HepG2 (cell line): ENCODE data around the gene SUPT4H1. TPM values are rescaled to one million over a fixed set of nuclear protein-coding genes. Genes with fewer than 3 reads are reported as not detected.

Experiments used
- ATAC-seq: fragments of 200-7000 bp; cut with Tn5 transposase; 3 replicates; pipeline ENCODE4 v1.9.1; 2020; ENCODE audit warnings: mild to moderate bottlenecking, moderate library complexity
- BruUV-seq: library from RNA; stranded (reverse); fragments of 400-500 nt; replicated peaks from 2 replicates; lab custom pipeline; 2021; lab: Mats Ljungman, UMichigan
- CTCF ChIA-PET: fragments of 300-600 bp; formaldehyde crosslinking; extraction: SDS; loops from one replicate; lab custom pipeline; 2021; ENCODE audit warnings: low total read pairs, inconsistent platforms, low intra/inter-chr PET ratio; lab: Yijun Ruan, JAX
- POLR2A ChIA-PET: fragments of 350-600 bp; sonication (Branson Sonifier 250); formaldehyde crosslinking; loops from one replicate; lab custom pipeline; 2020; ENCODE audit warnings: antibody characterized with exemption, inconsistent platforms; lab: Yijun Ruan, JAX
- DNase-seq: peaks from one replicate; pipeline ENCODE4 v3.0.0-alpha.2; 2015; ENCODE audit warnings: low spot score
- FAIRE-seq: peaks from 3 replicates; lab custom pipeline; 2011; peaks lifted over from hg19 to GRCh38; lab: Jason Lieb, UNC
- H2AFZ ChIP-seq: one replicate; pipeline ENCODE4 v1.6.1; 2011; ENCODE audit warnings: low read length, inconsistent platforms
- H3K27ac ChIP-seq: fragments of 300-600 bp; 3 replicates; pipeline ENCODE4 v1.8.0; 2011; ENCODE audit warnings: mixed run types, mild to moderate bottlenecking, mixed read lengths, low read length, inconsistent platforms; ENCODE audit not compliant: insufficient read depth; ENCODE audit errors: extremely low read length
- H3K27me3 ChIP-seq, 2 experiments: fragments of 200-600 bp in 1 of 2; 2 replicates in 1 of 2; 3 replicates in 1 of 2; pipeline versions ENCODE4 v1.6.0 to v1.8.0; 2011; ENCODE audit warnings: low read length in 2 of 2, mild to moderate bottlenecking in 2 of 2, moderate library complexity in 2 of 2, inconsistent platforms in 1 of 2; ENCODE audit not compliant: insufficient read depth in 2 of 2, control insufficient read depth in 1 of 2
- H3K36me3 ChIP-seq, 2 experiments: fragments of 200-600 bp in 1 of 2; replicated peaks in 1 of 2; 2 replicates in 1 of 2; 3 replicates in 1 of 2; pipeline versions ENCODE4 v1.5.1 to v1.8.0; 2011; ENCODE audit warnings: low read length in 2 of 2, inconsistent platforms in 1 of 2; ENCODE audit not compliant: insufficient read depth in 2 of 2, control insufficient read depth in 1 of 2
- H3K4me1 ChIP-seq: 2 replicates; pipeline ENCODE4 v1.5.1; 2012; ENCODE audit warnings: low read length, inconsistent platforms; ENCODE audit not compliant: insufficient read depth
- H3K4me2 ChIP-seq: 2 replicates; pipeline ENCODE4 v1.6.0; 2011; ENCODE audit warnings: low read depth, low read length, inconsistent platforms
- H3K4me3 ChIP-seq, 3 experiments: fragments of 200-600 bp in 1 of 3; sonication (generic), shearing (Covaris generic) in 1 of 3; replicated peaks in 1 of 3; 2 replicates each; pipeline ENCODE4 v1.5.1; 2011 to 2016; ENCODE audit warnings: low read length in 3 of 3, inconsistent platforms in 2 of 3, low read depth in 2 of 3, mild to moderate bottlenecking in 2 of 3, control low read depth in 1 of 3, mixed read lengths in 1 of 3; ENCODE audit not compliant: insufficient read depth in 1 of 3
- H3K79me2 ChIP-seq: one replicate; pipeline ENCODE4 v1.6.1; 2011; ENCODE audit warnings: low read length, inconsistent platforms; ENCODE audit not compliant: insufficient read depth
- H3K9ac ChIP-seq: 2 replicates; pipeline ENCODE4 v1.6.0; 2011; ENCODE audit warnings: mild to moderate bottlenecking, low read depth, low read length, inconsistent platforms; ENCODE audit not compliant: insufficient read depth
- H3K9me3 ChIP-seq: 2 replicates; pipeline ENCODE4 v1.5.1; 2012; ENCODE audit warnings: mild to moderate bottlenecking, low read length
- H4K20me1 ChIP-seq: 2 replicates; pipeline ENCODE4 v1.6.0; 2011; ENCODE audit warnings: inconsistent platforms, mild to moderate bottlenecking, low read length, moderate library complexity; ENCODE audit not compliant: insufficient read depth
- CHD4 ChIP-seq: fragments of 200-600 bp; sonication (generic); IDR thresholded peaks from 2 replicates; pipeline ENCODE4 v1.7.0; 2017; ENCODE audit warnings: mild to moderate bottlenecking, low read length, borderline replicate concordance
- EEA1 ChIP-seq: sonication (generic); formaldehyde crosslinking; IDR thresholded peaks from 2 replicates; pipeline ENCODE4 v1.5.1; 2020; ENCODE audit warnings: mild to moderate bottlenecking, missing genetic modification reagents, borderline replicate concordance
- MBD4 ChIP-seq: IDR thresholded peaks from 2 replicates; pipeline ENCODE4 v1.6.1; 2012; ENCODE audit warnings: low read length, inconsistent platforms, borderline replicate concordance
- NFKB2 ChIP-seq: sonication (generic); formaldehyde crosslinking; IDR thresholded peaks from 2 replicates; pipeline ENCODE4 v1.4.0; 2020; ENCODE audit warnings: missing genetic modification reagents, borderline replicate concordance
- WGBS: methylation state at CpG from one replicate; pipeline ENCODE4 v1.1.6; 2017; ENCODE audit warnings: low lambda C conversion rate; 5-methylcytosine and 5-hydroxymethylcytosine counted together
- in situ Hi-C: cut with HindIII; loops from 2 replicates; pipeline ENCODE4 v1.10.0; 2017; ENCODE audit warnings: low pct_unique_long_range_greater_than_20kb; ENCODE audit not compliant: extremely low pct_ligation_motif_present
- intact Hi-C: fragments of 100-400 bp; cut with micrococcal nuclease; formaldehyde crosslinking; loops from one replicate; pipeline ENCODE4 v1.10.0; 2022; ENCODE audit not compliant: unreplicated experiment
- polyA plus RNA-seq, 8 experiments: library from polyadenylated mRNA; depleted of rRNA in 3 of 8; stranded (reverse) in 7 of 8; unstranded in 1 of 8; fragments of >200 nt; fragmentation: Illumina TruSeq in 4 of 8; extraction: Trizol in 4 of 8; gene quantifications; 2 replicates each; pipeline versions ENCODE4 v1.2.1 to v1.2.3, GENCODE V29; 2011 to 2016; ENCODE audit warnings: low read depth in 4 of 8, missing spikeins in 1 of 8, mixed read lengths in 1 of 8; ENCODE audit not compliant: insufficient read depth in 1 of 8
- total RNA-seq, 5 experiments: library from RNA; depleted of rRNA; stranded (reverse); fragments of >200 nt; fragmentation: Illumina TruSeq; extraction: Trizol; gene quantifications; 2 replicates each; pipeline ENCODE4 v1.2.3, GENCODE V29; 2016; ENCODE audit warnings: low read depth in 1 of 5
- TF ChIP-seq, protein P1 (sequence below): sonication (generic); formaldehyde crosslinking; IDR thresholded peaks from 2 replicates; pipeline ENCODE4 v1.4.0; 2020; ENCODE audit warnings: missing genetic modification reagents

The SUPT4H1 gene
- total and polyA plus RNA-seq, 2 of the 13 experiments (the other 11 are each of a cell fraction or from before 2014, with no cell fraction given): 155 to 244 TPM

DNA sequence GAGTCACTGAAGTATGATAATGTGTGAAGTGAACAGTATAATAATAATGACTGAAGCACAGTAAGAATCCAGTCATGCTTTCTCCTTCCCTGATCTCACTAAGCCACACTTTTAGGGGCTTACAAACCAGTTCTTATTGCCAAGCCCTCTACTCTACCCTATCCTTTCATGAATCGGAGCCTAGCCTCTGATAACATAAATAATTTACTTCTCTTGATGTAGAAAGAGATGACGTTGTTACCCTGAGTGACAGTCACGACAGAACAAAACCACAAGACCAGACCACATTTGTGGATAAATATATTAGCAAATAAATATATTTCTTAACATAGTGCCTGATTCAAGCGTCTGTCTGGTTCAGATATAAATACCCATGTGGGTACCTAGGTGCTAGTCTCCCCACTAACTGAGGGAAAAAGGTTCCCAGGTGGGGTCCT lies 1.4 kb upstream of the SUPT4H1 start:
- peak overlapping the region; percentile 90 for H3K9ac ChIP-seq

More for the DNA sequence above, 1.4 kb upstream of the SUPT4H1 start:
- Histone ChIP-seq H3K4me1 (peaks cover 44% of the 10 kb centered on the region), H3K36me3 (peaks cover 38 to 64% of the 10 kb centered on the region in 2 experiments)
- FAIRE-seq: no peak
- TF ChIP-seq NFKB2 (CRISPR knock-in tag) (no peak), MBD4 (peak; percentile 56; the same call in 1 of the 2 replicates), EEA1 (CRISPR knock-in tag) (no peak), CHD4 (peak; percentile 19; the same call in 1 of the 2 replicates)
- TF ChIP-seq, protein P1, sequence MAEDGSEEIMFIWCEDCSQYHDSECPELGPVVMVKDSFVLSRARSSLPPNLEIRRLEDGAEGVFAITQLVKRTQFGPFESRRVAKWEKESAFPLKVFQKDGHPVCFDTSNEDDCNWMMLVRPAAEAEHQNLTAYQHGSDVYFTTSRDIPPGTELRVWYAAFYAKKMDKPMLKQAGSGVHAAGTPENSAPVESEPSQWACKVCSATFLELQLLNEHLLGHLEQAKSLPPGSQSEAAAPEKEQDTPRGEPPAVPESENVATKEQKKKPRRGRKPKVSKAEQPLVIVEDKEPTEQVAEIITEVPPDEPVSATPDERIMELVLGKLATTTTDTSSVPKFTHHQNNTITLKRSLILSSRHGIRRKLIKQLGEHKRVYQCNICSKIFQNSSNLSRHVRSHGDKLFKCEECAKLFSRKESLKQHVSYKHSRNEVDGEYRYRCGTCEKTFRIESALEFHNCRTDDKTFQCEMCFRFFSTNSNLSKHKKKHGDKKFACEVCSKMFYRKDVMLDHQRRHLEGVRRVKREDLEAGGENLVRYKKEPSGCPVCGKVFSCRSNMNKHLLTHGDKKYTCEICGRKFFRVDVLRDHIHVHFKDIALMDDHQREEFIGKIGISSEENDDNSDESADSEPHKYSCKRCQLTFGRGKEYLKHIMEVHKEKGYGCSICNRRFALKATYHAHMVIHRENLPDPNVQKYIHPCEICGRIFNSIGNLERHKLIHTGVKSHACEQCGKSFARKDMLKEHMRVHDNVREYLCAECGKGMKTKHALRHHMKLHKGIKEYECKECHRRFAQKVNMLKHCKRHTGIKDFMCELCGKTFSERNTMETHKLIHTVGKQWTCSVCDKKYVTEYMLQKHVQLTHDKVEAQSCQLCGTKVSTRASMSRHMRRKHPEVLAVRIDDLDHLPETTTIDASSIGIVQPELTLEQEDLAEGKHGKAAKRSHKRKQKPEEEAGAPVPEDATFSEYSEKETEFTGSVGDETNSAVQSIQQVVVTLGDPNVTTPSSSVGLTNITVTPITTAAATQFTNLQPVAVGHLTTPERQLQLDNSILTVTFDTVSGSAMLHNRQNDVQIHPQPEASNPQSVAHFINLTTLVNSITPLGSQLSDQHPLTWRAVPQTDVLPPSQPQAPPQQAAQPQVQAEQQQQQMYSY: no peak
- TF ChIP-seq, all 625 proteins: peak for 2
- DNase-seq (no peak), ATAC-seq (no peak)
- Histone ChIP-seq H3K27ac (peak overlapping the region; percentile 88), H3K4me2 (peak overlapping the region; percentile 97), H3K4me3 (peak overlapping the region in 2 of 3 experiments; percentile 58 to 92; a peak in 2 of 6 replicates), H2AFZ (no peak overlapping the region), H3K79me2 (peaks cover 33% of the 10 kb centered on the region), H4K20me1 (no peaks in the 10 kb centered on the region), H3K27me3 (no peaks in the 10 kb centered on the region; a peak in 1 of 5 replicates), H3K9me3 (no peaks in the 10 kb centered on the region)
- in situ Hi-C loops (no loop called here), intact Hi-C loops (loop anchor here (2.0 kb wide), 1 partner anchor 37 kb away; no protein-coding TSS in a partner anchor)
- CTCF ChIA-PET: interaction anchor here (2.2 kb wide), 1 partner anchor 65 kb away, joined by 19 read pairs; the partner anchor contains the start of gene RNF43
- WGBS: 96% methylated on average over 4 of the region's 4 CpGs
- no TSS peak for BruUV-seq
- POLR2A ChIA-PET: interaction anchor here (1.4 to 8.1 kb wide), 12 partner anchors 10 to 67 kb away, joined by 5 to 254 read pairs (median 21); partner anchors contain the start of gene RNF43
